A549 (cell line): Measurements from ENCODE around the gene NUP62.

Source experiments
- CTCF ChIP-seq: fragments of >200 bp; sonication (Bioruptor Twin); formaldehyde crosslinking; IDR thresholded peaks from 3 replicates; pipeline ENCODE4 v1.5.1; 2016
- JUN ChIP-seq, 2 experiments: fragments of >200 bp; sonication (Bioruptor Twin); formaldehyde crosslinking; IDR thresholded peaks; 2 replicates in 1 of 2; 3 replicates in 1 of 2; pipeline ENCODE4 v1.6.1; 2016 to 2017
- NFE2L2 ChIP-seq: fragments of 150-350 bp; conservative IDR thresholded peaks from 2 replicates; pipeline ENCODE4 v1.6.1; 2014; ENCODE audit warnings: low read length

DNA sequence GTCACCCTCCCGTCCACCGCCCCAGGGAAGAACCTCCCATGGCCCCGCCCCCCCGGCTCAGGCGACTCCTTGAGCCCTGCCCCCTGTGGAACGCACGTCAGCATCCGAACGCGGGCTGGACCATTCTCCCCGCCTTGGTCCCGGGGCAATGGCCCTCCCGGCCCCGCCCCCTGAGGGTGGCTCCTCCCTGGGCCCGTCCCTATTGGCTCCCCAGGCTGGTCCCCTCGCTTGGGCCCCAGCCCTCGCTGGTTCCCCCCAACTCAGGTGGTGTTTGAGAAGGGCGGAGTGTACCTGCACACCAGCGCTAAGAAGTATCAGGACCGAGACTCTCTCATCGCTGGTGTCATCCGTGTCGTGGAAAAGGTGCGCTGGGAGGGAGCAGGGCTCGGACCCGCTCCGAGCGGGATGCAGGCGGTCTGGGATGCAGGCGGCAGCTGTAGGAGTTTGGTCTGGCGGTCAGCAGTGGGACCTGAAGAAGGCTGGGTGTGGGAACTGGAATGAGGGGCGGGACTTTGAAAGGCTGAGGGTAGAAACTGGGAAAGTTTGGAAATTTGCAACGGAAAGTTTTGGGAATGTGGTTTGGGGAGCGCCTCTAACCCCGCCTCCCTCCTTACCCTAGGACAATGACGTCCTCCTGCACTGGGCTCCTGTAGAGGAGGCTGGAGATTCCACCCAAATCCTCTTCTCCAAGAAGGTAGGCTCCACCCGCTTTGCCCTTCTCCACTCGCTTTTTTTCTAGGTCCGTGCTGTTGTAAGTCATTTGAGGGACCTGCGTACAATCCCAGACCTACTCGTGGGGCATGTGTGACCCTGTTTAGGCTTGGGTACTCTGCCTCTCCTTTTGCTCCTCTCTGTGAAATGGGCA, 51.2 kb downstream of the NUP62 start:
- TF ChIP-seq NFE2L2, result no peak
- TF ChIP-seq CTCF, result no peak
- TF ChIP-seq JUN (IDR thresholded peaks at IDR 0.05), result peak in 1 of 2 experiments; percentile 38; a peak in 1 of 5 replicates
